Kasumi-1 (cell line): ENCODE measurements around the gene MAML2.

Experiments used
- DNase-seq, 2 experiments: peaks; one replicate each; lab custom pipeline; 2025; lab: John Stamatoyannopoulos, UW

Gene MAML2

DNA sequence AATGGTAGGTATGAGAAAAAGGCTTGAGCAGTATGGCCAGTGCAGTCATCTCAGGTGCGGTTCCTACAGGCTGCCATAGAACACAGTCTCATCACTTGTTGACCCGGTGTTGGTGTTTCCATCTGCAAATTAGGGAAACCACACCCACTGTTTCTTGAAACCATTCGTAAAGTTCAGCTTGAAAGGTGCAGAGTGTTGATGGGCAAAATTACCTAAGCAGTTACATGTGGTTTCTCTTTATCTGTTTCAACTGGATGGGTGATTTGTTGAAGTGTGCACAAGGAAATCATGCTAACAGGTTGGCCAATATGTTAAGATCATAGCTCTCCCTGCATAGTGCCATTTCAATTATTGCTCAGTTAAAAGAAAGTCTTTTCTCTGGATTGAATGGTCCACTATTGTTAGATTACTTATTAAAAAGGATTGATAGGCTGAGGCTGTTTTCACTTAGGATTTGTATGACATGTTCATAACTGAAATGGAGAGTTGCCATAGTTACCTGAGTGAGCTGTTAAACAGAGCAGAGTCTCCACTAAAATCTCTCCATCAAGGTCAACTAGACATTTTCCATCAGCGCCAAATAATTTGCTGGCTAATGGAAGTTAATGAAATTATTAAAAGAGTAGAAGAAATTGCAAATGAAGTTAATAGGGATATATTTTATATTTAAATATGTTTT lies 215.9 kb downstream of the MAML2 start:
- no peak for DNase-seq

DNA sequence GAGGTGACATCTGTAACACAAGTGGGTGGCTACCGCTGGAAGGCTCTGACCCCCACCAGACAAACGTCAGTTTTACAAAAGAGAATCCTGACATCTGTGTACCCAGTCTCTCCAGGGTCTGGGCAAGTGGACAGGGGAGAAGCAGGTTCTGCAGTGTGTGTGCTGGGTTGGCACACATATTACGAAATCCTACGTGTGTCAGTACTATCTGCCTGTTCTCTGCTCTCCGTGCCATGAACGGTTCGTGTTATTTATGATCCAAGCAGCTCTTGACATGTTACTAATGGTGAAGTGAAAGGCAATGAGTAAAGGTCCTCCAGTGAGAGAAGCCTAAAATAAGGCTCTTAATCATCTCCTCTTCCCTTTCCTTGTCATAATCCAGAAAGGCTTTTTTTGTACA lies 217.6 kb downstream of the MAML2 start:
- no peak for DNase-seq

DNA sequence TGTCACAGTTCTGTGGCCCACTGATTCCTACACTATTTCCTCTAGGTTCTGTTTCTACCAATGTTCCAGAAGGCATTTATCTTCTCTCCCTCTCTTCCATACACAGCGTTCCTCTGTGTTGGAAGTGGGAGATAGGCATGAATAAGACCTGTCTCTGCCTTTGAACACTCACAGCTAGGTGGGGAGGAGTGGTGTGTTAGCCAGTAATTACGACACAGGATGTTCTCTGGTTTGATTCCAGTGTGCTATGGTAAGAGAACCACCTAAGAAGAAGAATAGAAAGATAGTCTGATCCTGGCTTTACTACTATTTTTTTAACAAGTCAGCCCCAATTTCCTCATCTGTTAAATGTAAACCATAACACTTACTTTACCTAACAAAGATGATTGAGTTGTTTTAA lies 218.8 kb downstream of the MAML2 start:
- no peak for DNase-seq

GRCh38 chr11:96123301-96123700 lies 219.7 kb downstream of the MAML2 start:
- DNase-seq = no peak

GRCh38 chr11:96122601-96123074 lies 220.4 kb downstream of the MAML2 start:
- no peak for DNase-seq

DNA sequence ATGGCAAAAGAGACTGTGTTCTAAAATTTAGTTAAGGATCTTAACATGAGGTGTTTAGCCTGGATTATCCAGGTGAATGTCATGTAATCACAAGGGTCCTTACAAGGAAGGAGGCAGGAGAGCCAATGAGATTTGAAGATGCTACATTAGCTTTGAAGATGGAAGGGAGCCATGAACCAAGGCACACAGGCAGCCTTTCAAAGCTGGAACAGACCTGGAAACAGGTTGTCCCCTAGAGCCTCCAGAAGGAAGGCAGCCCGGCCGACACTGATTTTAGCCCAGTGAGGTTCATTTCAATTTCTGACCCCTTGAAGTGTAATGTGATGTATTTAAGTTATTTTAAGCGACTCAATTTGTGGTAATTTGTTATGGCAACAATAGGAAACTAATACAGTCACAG lies 223.8 kb downstream of the MAML2 start:
- DNase-seq = no peak

DNA sequence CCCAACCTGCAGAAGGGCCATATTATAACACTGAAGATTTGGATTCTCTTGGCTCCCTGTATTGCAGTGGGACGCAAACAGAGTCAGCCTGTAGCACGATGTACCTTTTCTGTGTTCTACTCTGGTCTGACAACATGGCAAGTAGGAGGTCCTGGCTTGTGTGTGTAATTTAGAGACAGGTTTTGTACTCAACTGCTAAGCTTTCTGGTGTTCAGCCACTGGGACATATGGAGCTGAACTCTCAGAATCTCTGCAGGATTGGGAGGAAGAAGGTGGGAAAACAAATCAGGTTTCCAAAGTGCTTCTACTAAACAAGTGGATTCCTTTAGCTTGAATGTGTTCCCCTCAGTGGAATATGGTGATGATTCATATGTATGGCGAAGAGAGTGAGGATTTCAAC lies 226.6 kb downstream of the MAML2 start:
- no peak for DNase-seq

DNA sequence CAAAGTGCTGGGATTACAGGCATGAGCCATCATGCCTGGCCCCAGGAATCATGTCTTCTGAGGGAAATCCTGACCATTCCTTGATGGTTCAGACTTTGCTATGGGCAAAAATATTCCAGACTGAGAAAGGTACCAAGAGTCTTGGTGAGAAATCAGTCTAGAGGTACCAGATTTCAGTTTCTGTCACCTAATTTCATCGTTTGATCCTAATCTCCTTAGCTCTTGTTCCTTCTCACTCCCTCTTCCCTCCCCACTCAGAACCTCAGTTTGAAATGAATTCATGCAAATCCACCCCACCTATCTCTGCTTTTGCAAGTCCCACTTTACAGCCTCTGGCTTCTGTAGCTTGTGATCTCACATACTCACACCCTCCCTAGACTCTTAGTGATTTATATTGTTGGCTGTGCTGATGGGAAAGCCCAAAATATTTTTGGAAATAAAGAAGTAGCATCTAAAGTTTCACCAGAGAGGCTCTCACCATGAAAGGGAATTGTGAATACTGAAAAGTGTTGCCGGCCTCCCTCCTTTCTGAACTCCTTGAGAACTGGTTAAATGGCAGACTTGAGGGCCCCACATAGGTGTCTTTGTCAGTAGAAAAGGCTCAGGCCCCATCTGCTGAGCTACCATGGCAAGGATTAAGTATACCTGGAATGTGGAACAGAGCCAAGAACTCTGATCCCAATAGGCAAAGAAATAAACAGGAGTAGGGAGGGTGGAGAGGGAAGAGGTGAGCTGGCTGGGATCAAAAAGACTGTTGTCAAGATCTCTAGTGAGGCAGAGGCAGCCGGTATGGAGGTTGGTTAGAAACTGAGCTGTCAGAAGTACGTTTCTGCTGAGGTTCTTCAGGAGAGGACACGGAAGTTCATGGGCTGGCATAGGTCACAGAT lies 228.6 kb downstream of the MAML2 start:
- DNase-seq = no peak

DNA sequence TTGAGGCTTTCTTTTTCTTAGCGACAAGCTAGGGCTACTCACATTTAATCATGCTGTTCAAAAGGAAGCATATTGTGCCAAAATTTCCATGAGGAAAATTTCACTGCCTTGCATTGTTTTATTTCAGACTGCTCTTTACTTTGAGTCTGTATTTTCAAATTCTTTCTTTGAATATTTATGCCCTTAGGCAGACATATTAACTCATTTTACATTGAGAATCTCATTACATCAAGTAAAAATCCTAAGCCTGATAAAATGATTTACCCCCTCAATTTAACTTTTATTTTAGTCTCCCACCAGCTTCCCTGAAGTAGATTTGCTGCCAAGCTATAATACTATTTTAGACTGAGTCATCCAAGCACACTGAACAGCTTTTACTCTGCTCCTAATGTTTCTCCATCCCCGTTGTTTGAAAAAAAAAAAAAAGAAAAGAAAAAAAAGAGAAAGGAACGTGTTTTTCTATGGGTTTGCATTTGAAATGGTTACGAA lies 229.8 kb downstream of the MAML2 start:
- no peak for DNase-seq

DNA sequence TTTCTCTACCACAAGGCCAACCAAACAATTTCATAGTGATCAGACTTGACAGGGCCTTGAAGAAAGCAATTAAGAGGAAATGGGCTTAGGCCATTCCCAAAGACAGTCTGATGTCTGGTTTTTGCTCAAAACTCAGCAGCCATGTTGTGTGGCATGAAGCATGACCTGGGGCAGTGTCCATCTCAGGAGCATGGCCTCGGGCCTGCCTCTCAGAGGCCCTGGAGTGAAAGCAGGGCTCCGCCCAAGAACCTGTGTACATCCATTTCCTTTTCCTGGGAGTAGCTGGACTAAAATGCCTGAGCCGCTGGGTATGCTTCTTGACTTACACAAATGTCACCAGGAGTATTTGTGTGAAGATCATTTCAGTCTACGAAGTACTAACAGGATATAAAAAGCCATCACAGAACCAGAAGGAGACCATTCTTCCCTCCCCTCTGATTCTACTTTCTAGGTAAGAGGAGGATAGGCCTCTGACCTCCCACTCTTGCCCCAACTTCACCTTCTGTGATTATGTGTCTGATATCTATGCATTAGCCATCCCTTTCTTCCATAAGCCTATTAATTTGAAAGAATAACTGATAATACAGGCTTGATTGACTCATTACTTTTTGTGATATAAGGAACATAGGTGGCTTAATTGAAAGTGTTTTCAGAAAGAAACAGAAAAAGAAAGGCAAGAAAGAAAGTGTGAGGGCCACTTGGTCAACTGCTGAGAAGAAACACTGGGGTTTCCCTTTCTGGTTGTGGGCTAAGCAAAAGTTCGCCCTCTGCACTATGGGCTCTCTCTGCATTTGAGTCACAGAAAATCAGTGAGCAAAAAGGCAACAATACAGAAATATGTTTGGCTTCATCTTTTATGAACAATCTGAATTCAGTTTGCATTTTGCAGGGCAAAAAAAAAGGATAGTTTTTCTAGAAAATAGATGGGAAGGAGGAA lies 230.5 kb downstream of the MAML2 start:
- no peak for DNase-seq

DNA sequence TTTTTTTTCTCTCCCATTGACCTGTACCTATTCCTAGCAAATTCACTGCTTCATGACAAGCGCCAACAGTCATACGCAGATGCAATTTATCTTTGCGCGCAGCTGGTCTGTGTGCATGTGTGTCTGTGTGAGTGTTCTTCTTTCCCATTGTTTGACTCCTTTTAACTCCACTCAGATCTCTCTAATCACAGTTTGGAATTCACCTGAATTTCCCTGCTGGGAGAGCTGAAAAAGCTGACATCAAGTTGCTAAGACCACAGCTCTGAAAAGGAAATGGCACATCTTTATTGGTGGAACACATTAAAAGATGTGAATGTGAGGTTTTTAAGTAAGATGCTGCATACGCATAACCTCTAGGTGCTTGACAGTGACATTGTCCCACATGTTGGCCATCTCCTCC lies 231.7 kb downstream of the MAML2 start:
- DNase-seq = no peak

- DNase-seq = no peak
Measured at GRCh38 chr11:96110302-96110701, 232.7 kb downstream of the MAML2 start.

DNA sequence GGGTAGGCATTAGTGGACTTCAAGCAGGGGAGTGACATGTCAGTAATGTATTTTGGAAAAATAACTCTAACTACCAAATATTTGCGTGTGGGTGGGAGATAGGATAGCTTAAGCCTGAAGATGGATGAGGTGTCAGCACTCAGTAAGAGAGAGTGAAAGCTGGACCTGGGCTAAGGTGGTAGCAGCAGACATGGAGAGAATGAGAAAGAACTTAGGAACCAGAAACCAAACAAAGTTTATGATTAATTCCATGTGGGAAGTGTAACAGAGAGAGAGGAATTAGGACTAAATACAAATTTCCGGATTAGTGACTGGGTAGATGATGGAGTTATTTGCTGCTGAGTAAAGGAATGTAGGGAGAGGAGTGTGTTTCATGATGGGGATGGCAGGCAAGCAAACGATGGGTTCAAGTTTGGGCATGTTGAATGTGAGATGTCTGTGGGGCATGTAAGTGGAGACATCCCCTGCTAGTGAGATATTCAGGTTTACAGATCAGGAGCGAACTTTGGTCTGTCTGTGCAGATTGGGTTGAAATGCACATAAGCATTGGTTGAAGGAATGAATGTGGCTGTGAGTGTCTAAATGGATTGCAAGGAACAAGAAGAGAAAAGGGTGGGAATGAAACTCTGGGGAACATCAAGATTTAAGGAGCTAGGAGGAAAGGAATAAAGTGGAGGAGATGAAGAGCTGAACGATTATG lies 233.5 kb downstream of the MAML2 start:
- DNase-seq = no peak

DNA sequence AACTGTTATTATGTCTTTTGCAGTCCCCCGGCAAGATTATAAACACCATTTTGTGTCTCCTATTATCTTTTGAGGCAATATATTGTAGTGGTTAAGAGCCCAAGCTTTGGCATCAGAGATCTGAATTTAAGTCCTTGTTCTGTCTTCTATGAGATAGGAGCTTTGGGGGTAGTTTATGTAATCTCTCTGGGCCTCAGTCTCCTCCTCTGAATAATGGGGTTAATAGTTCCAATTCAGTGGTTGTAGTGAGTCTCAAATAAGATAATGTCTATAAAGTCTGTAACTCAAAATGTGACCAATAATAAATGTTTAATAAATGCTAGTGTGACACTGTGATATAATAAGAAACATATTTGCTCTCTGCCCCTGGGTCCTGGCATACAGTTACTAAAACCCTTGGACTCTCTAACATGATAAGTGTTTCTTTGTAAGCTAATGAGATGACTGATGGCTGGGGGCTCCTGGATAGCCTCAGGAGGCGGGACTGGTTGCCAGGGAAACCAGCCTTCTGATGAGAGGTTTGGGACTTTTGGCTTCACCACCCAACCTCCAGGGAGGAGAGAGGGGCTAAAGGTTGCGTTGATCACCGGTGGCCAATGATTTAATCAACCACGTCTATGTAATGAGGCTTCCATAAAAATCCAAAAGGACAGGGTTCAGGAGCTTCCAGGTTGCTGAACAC lies 235.7 kb downstream of the MAML2 start:
- no peak for DNase-seq

GRCh38 chr11:96106645-96107044 lies 236.3 kb downstream of the MAML2 start:
- DNase-seq = no peak

DNA sequence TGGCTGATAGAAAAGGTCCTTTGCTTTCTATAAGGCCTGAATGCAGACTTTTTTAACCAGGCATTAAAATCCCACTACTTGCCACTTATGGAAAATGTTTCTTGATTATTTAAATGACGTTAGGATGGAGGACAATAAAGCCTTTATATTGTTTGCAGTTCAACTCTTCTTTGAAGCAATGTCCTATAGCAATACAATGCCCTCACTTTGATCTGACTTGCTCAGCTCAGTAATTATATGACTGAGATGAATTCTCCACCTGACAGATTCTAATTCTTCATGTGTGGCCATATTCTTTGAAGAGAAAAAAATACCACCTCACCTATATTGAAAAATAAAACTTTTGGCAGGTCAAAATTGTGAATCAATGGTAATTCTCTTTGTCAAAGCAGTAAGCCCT lies 237.1 kb downstream of the MAML2 start:
- no peak for DNase-seq

GRCh38 chr11:96105197-96105895 lies 237.6 kb downstream of the MAML2 start:
- no peak for DNase-seq

GRCh38 chr11:96104496-96104895 lies 238.5 kb downstream of the MAML2 start:
- no peak for DNase-seq

- DNase-seq = no peak
Measured at GRCh38 chr11:96103721-96104120, 239.3 kb downstream of the MAML2 start.

- no peak for DNase-seq
Measured at GRCh38 chr11:96103102-96103501, 239.9 kb downstream of the MAML2 start.
